D341Med (cell line): ENCODE measurements around the gene MBIP.
A peak's percentile ranks its signal among the peaks of the same experiment; 100 is the strongest.
"Not testable (repeated sequence)": the region's sequence is repeated elsewhere in the genome, so short reads cannot be mapped to it uniquely, and the experiment has no call there.

Experiments used
- DNase-seq: peaks from one replicate; pipeline ENCODE4 v3.0.0; 2012; ENCODE audit warnings: low spot score

Gene MBIP

GRCh38 chr14:36320200-36320896, at the start of gene MBIP:
Gene MBIP, minus strand, starts transcription at chr14:36320637. Its CDS starts 49 bp downstream, at chr14:36320588.
- DNase-seq: peak; percentile 92

GRCh38 chr14:36367985-36368774, 47.7 kb upstream of the MBIP start:
- no peak for DNase-seq

- no peak for DNase-seq
Measured at GRCh38 chr14:36365766-36366165, 45.3 kb upstream of the MBIP start.

GRCh38 chr14:36363704-36364103, 43.3 kb upstream of the MBIP start:
- DNase-seq: no peak

- DNase-seq: no peak
Measured at GRCh38 chr14:36362648-36363047, 42.2 kb upstream of the MBIP start.

- DNase-seq: no peak
Measured at GRCh38 chr14:36361210-36361853, 40.9 kb upstream of the MBIP start.

- no peak for DNase-seq
Measured at GRCh38 chr14:36356862-36357261, 36.4 kb upstream of the MBIP start.

- DNase-seq: no peak
Measured at GRCh38 chr14:36346052-36346451, 25.6 kb upstream of the MBIP start.

GRCh38 chr14:36344211-36344610, 23.8 kb upstream of the MBIP start:
- no peak for DNase-seq

- not testable (repeated sequence) for DNase-seq
Measured at GRCh38 chr14:36341811-36342210, 21.4 kb upstream of the MBIP start.

- DNase-seq: no peak
Measured at GRCh38 chr14:36340276-36340890, 19.9 kb upstream of the MBIP start.

- no peak for DNase-seq
Measured at GRCh38 chr14:36339816-36340215, 19.4 kb upstream of the MBIP start.

- DNase-seq: no peak
Measured at GRCh38 chr14:36333119-36333518, 12.7 kb upstream of the MBIP start.

- not testable (repeated sequence) for DNase-seq
Measured at GRCh38 chr14:36327573-36327972, 7.1 kb upstream of the MBIP start.

GRCh38 chr14:36325853-36326252, 5.4 kb upstream of the MBIP start:
- no peak for DNase-seq

- DNase-seq: no peak
Measured at GRCh38 chr14:36324897-36325296, 4.5 kb upstream of the MBIP start.

- no peak for DNase-seq
Measured at GRCh38 chr14:36320897-36321381, 502 bp upstream of the MBIP start.

- DNase-seq: no peak
Measured at GRCh38 chr14:36319899-36320199, 588 bp downstream of the MBIP start.

GRCh38 chr14:36317650-36318049, 2.8 kb downstream of the MBIP start:
- DNase-seq: no peak

GRCh38 chr14:36316131-36316530, 4.3 kb downstream of the MBIP start:
- DNase-seq: no peak

- no peak for DNase-seq
Measured at GRCh38 chr14:36315159-36315853, 5.1 kb downstream of the MBIP start.

- no peak for DNase-seq
Measured at GRCh38 chr14:36313898-36314297, 6.5 kb downstream of the MBIP start.
